ENCODE data around the gene PRRT3. TPM values are rescaled to one million over a fixed set of nuclear protein-coding genes. Genes with fewer than 3 reads are reported as not detected.
A peak's percentile ranks its signal among the peaks of the same experiment; 100 is the strongest.

PRRT3 gene
- total and polyA plus RNA-seq, 2 of the 13 experiments (the other 11 are each of a cell fraction or from before 2014, with no cell fraction given), result 0.22 to 0.44 TPM

- TF ChIP-seq DRAP1 (CRISPR knock-in tag; IDR thresholded peaks at IDR 0.05) (no peak), ZSCAN20 (CRISPR knock-in tag; IDR thresholded peaks at IDR 0.05; ENCODE audit: borderline replicate concordance) (no peak), ZNF225 (CRISPR knock-in tag; IDR thresholded peaks at IDR 0.05) (no peak), ZFX (CRISPR knock-in tag; IDR thresholded peaks at IDR 0.05; ENCODE audit: low read depth) (no peak), TBX2 (CRISPR knock-in tag; IDR thresholded peaks at IDR 0.05; ENCODE audit: borderline replicate concordance) (no peak), ZNF704 (CRISPR knock-in tag; IDR thresholded peaks at IDR 0.05; ENCODE audit: borderline replicate concordance) (no peak), JDP2 (CRISPR knock-in tag; IDR thresholded peaks at IDR 0.05; ENCODE audit: borderline replicate concordance) (no peak)
Measured at GRCh38 chr3:9945358-9945757, 6.8 kb downstream of the PRRT3 start (continued).

GRCh38 chr3:9944271-9944670 lies 7.9 kb downstream of the PRRT3 start:
- WGBS (ENCODE audit: low lambda C conversion rate), result no CpG with 5 or more reads among the region's 11 CpGs
- Histone ChIP-seq H3K36me3 (replicated peaks in 1 of 2; ENCODE audit: control insufficient read depth in 1 of 2, insufficient read depth in 2 of 2, low read length in 2 of 2) (peaks cover 6 to 10% of the 10 kb centered on the region in 2 experiments; a peak in 4 of 5 replicates), H3K9ac (ENCODE audit: insufficient read depth, low read depth, low read length) (no peak overlapping the region), H3K27me3 (ENCODE audit: control insufficient read depth in 1 of 2, insufficient read depth in 2 of 2, low read length in 2 of 2) (no peaks in the 10 kb centered on the region), H3K4me3 (replicated peaks in 1 of 3; ENCODE audit: insufficient read depth in 1 of 3, low read depth in 2 of 3, low read length in 3 of 3) (no peak overlapping the region), H4K20me1 (ENCODE audit: insufficient read depth, low read length) (no peaks in the 10 kb centered on the region), H2AFZ (ENCODE audit: low read length) (no peak overlapping the region), H3K9me3 (ENCODE audit: low read length) (no peaks in the 10 kb centered on the region), H3K4me1 (ENCODE audit: insufficient read depth, low read length) (peaks cover 27% of the 10 kb centered on the region), H3K4me2 (ENCODE audit: low read depth, low read length) (no peak overlapping the region), H3K27ac (ENCODE audit: extremely low read length, insufficient read depth, low read length) (no peak overlapping the region), H3K79me2 (ENCODE audit: insufficient read depth, low read length) (peaks cover 3% of the 10 kb centered on the region)
- FAIRE-seq (no peak), ATAC-seq (no peak), DNase-seq (ENCODE audit: low spot score) (no peak)
- intact Hi-C loops (cut with micrococcal nuclease; ENCODE audit: unreplicated experiment), result loop anchor here (10.0 kb wide), 1 partner anchor 61 kb away; no protein-coding TSS in a partner anchor
- no peak for TF ChIP-seq ZNF878 (CRISPR knock-in tag; IDR thresholded peaks at IDR 0.05)
- no peak for TF ChIP-seq CEBPZ (IDR thresholded peaks at IDR 0.05; ENCODE audit: low read length)
- TF ChIP-seq AGO2 (optimal IDR thresholded peaks at IDR 0.05; ENCODE audit: low read depth, low read length), result peak; percentile 50
- no peak for TF ChIP-seq ZNF770 (CRISPR knock-in tag; IDR thresholded peaks at IDR 0.05)
- no peak for TF ChIP-seq RFXANK (CRISPR knock-in tag; IDR thresholded peaks at IDR 0.05)
- no peak for TF ChIP-seq ZNF3 (CRISPR knock-in tag; IDR thresholded peaks at IDR 0.05)
- TF ChIP-seq CENPX (CRISPR knock-in tag; IDR thresholded peaks at IDR 0.05), result no peak
- TF ChIP-seq THYN1 (CRISPR knock-in tag; IDR thresholded peaks at IDR 0.05; ENCODE audit: borderline replicate concordance, low read depth), result no peak
- ChIA-PET CTCF (ENCODE audit: low intra/inter-chr PET ratio, low total read pairs) (no interaction called here), POLR2A (interaction anchor here (1.9 kb wide), 1 partner anchor 11 kb away, joined by 10 read pairs; the partner anchor contains the start of gene CRELD1)
- in situ Hi-C loops (cut with HindIII; ENCODE audit: extremely low pct_ligation_motif_present, low pct_unique_long_range_greater_than_20kb), result no loop called here
- BruUV-seq (replicated peaks), result no TSS peak

All from HepG2 (cell line).